VCaP (cell line): Measurements from ENCODE around the gene PSMD5.

Experiments used
- H3K27ac ChIP-seq: fragments of 450-650 bp; 2 replicates; pipeline ENCODE4 v1.5.1; 2017
- TF ChIP-seq, protein P1 (sequence below): fragments of 450-650 bp; conservative IDR thresholded peaks from 2 replicates; pipeline ENCODE4 v1.5.1; 2017; ENCODE audit warnings: mild to moderate bottlenecking, moderate library complexity

Gene PSMD5

DNA sequence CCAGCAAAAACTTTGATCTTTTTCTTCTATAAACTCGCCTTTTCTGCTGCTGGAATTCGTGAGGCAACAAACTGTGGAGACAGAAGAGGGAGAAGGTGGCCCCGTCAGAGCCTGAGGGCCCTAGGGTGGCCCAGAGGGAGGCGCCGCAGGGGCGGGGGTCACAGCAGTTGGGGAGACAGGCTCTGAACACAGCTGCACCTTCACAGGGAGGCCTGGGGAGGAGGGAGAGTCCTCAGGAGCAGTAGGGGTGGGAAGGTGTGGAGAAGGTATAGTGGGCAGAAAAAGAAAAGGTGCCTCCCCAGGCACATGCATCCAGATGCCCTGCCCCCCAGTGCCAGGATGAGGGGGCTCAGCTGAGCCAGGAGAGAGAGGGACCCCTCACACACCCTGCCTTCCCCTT, 19.2 kb upstream of the PSMD5 start:
- TF ChIP-seq, protein P1, sequence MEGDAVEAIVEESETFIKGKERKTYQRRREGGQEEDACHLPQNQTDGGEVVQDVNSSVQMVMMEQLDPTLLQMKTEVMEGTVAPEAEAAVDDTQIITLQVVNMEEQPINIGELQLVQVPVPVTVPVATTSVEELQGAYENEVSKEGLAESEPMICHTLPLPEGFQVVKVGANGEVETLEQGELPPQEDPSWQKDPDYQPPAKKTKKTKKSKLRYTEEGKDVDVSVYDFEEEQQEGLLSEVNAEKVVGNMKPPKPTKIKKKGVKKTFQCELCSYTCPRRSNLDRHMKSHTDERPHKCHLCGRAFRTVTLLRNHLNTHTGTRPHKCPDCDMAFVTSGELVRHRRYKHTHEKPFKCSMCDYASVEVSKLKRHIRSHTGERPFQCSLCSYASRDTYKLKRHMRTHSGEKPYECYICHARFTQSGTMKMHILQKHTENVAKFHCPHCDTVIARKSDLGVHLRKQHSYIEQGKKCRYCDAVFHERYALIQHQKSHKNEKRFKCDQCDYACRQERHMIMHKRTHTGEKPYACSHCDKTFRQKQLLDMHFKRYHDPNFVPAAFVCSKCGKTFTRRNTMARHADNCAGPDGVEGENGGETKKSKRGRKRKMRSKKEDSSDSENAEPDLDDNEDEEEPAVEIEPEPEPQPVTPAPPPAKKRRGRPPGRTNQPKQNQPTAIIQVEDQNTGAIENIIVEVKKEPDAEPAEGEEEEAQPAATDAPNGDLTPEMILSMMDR = no peak
- H3K27ac ChIP-seq = no peak overlapping the region

DNA sequence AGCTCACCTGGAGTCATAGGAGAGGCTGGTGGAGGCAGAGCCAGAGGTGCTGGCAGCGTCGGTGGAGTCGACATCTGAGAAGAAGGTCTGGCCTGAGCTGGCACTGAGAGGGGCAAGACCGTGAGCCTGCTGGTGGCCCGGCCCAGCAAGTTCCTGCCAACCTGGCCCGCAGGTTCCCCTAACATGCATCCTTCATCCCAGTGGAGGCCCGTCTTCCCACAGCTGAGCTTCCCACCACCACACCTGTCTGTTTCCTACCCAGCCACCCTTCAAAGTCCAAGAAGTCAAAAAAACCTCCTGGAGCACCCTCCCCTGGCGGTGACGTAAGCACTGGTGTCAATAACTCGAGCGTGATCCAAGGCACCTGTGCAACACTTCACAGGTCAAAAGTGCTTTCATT, 17.4 kb upstream of the PSMD5 start:
- TF ChIP-seq, protein P1 = no peak
- no peak overlapping the region for H3K27ac ChIP-seq

DNA sequence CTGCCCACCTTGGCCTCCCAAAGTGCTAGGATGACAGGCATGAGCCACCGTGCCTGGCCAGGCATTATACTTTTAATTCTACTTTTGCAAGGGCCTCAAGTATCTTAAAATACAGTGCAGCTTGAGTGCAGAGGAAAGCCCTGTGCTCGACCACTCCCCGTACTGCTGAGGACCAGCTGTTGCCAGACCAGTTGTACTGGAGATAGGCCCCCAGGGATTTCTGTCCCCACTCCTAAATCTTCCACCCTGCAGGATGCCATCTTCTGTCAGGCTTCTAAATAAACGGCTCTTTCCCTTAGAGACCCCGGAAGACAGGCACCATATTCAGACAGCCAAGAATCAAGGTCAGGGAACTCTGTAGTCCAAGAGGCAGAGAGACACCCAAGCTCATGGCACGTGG, 16.6 kb upstream of the PSMD5 start:
- H3K27ac ChIP-seq = no peak overlapping the region

DNA sequence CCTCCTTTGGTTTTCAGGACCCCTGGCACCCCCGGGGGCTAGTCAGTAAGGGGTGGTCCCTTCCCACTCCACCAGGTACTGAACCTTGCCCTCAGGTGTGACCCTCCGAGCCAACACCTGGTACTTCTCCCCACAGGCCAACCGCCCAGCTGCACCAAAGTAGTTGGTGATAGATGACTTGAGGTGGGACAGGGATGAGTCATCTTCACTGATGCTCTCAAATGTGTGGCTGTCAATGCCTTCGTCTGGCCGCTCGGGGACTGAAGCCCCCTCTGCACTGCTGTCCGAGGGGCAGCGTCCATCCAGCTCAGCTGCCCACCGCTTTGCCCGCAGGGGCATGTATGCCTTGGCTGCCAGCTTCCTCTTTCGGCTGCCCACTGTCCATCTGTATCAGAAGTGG, 15.2 kb upstream of the PSMD5 start:
- TF ChIP-seq, protein P1 = no peak
- H3K27ac ChIP-seq = peak overlapping the region; percentile 23; the same call in 1 of the 2 replicates

More for the DNA sequence above, 16.6 kb upstream of the PSMD5 start:
- TF ChIP-seq, protein P1 = no peak

DNA sequence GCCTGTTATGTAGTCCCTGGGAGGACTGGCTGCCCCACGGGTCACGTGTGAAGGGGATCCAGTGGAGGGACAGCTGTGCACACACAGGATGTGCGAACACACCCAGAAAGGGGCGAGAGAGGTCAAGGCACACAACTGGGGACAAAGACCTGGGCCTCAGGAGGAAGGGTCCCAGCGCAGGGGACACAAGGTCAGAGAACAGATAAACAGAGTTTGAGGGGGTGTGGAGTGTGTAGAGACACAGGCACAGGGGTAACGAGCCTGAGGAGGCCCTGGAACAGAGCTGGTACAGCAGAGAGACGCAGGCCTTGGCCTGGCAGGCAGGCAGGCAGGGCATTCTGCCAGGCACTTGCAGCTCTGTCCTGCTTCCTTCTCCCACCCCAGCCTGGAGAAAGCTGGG, 14.8 kb upstream of the PSMD5 start:
- peak overlapping the region; percentile 23; the same call in 1 of the 2 replicates for H3K27ac ChIP-seq
- TF ChIP-seq, protein P1 = no peak

DNA sequence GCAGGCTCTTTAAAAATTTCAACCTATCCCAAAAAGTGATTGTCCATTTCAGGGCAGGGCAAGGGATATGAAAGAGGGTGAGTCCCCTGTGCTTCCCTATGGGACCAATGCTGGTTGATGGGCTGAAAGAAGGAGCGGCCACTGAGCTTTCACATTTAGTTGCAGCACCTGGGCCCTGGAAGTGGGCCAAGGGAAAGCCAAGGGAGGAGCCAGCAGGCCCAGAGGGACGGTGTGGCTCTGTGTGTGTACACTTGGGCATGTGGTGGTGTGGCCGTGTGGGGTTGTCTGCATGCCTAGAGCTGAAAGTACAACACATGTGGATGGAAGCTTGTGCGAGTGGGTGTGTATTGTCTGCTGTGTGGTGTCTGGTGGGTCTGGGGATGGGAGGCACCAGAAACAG, 14.0 kb upstream of the PSMD5 start:
- TF ChIP-seq, protein P1 = no peak
- peak overlapping the region; percentile 23; the same call in 1 of the 2 replicates for H3K27ac ChIP-seq

DNA sequence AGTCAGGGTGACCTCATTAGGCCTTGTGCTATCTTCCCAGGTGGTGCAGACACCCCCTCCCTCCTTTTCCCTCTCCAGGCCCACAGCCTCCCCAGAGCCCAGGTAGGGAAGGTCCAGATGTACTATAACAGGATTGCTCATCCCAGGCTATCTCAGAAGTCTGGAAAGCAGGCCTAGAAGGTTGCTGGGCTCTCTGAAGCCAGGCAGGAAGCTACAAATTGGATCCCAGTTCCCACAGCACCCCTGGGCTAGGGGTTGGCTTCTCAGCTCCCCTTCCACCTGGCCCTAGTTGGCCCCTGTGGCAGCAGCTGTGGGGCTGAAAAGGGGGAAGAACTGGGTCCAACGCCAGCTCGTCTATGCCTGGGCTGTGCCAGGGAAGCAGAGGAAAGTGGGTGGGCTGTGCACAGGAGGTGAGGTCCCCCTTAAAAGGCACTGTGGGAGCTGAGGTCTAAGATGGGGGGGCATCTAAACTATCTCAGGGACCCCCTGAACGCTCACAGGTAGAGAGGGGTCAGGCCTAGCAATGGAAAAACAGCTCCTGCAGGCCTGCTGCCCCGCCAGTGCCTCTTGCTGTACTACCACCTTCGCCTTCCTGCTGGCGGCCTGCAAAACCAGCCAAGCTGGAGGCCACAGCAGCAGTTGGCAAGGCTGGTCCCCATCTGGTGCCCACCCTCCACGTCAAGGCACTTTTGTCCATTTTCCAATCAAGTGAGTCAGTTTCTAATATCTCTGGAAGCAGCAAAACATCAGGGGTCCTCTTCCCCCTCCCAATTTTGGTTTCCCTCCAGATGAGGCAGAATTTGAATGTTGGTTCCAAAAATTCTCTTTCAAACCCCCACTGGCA, 13.3 kb upstream of the PSMD5 start:
- TF ChIP-seq, protein P1 = no peak
- peak overlapping the region; percentile 23; the same call in 1 of the 2 replicates for H3K27ac ChIP-seq
